Prostate gland (tissue), 2 donors: ENCODE results near the gene NTMT1. TPM values are rescaled to one million over a fixed set of nuclear protein-coding genes. Genes with fewer than 3 reads are reported as not detected.

ENCODE experiments used
- DNase-seq: peaks from one replicate; pipeline ENCODE4 v3.0.0-alpha.2; 2019; ENCODE audit warnings: low spot score
- H3K27ac ChIP-seq, 2 donors: fragments of 200-600 bp; sonication (generic); 2 replicates each; pipeline ENCODE4 v1.5.1; 2017 to 2019
- H3K27me3 ChIP-seq: fragments of 200-600 bp; sonication (generic); replicated peaks from 2 replicates; pipeline ENCODE4 v1.5.1; 2019; ENCODE audit not compliant: insufficient read depth
- H3K36me3 ChIP-seq, 2 donors: fragments of 200-600 bp; sonication (generic); 1 replicate in 1 of 2; 2 replicates in 1 of 2; pipeline versions ENCODE4 v1.5.1 to v1.8.1; 2017 to 2019
- H3K4me1 ChIP-seq: fragments of 200-600 bp; sonication (generic); replicated peaks from 2 replicates; pipeline ENCODE4 v1.5.1; 2019
- H3K4me3 ChIP-seq, 2 donors: fragments of 200-600 bp; sonication (generic); 2 replicates each; pipeline ENCODE4 v1.5.1; 2017 to 2019
- H3K9me3 ChIP-seq: fragments of 200-600 bp; sonication (generic); 2 replicates; pipeline ENCODE4 v1.5.1; 2017
- CTCF ChIP-seq, 4 experiments: fragments of 200-600 bp in 2 of 4; fragments of 450-650 bp in 2 of 4; sonication (generic) in 2 of 4; IDR thresholded peaks; 1 replicate in 3 of 4; 2 replicates in 1 of 4; pipeline ENCODE4 v1.5.1; 2016 to 2019; ENCODE audit warnings: antibody characterized with exemption in 4 of 4, mild to moderate bottlenecking in 2 of 4, moderate library complexity in 2 of 4
- POLR2A ChIP-seq: fragments of 450-650 bp; IDR thresholded peaks from one replicate; pipeline ENCODE4 v1.6.1; 2016; ENCODE audit warnings: antibody characterized with exemption, mild to moderate bottlenecking
- POLR2AphosphoS5 ChIP-seq: sonication (generic); formaldehyde crosslinking; IDR thresholded peaks from one replicate; pipeline ENCODE4 v1.6.1; 2017; ENCODE audit warnings: antibody characterized with exemption
- whole genome bisulfite sequencing: methylation state at CpG from one replicate; pipeline ENCODE4 v1.1.5; 2018; 5-methylcytosine and 5-hydroxymethylcytosine counted together
- intact Hi-C: fragments of 100-400 bp; cut with DNase I; formaldehyde crosslinking; loops from one replicate; pipeline ENCODE4 v1.14.2; 2022
- total RNA-seq, 2 donors: library from RNA; depleted of rRNA; stranded (reverse); fragments of >200 nt; gene quantifications; one replicate each; pipeline ENCODE4 v1.1.0, GENCODE V29; 2016

NTMT1 gene
- total RNA-seq, 2 donors from 2014 or later = 25.4 to 53.7 TPM

GRCh38 chr9:129669946-129670345 is 44.0 kb downstream of the NTMT1 start:
- 83% methylated on average over 13 of the region's 13 CpGs for WGBS
- intact Hi-C loops = no loop called here
- Histone ChIP-seq H3K4me3 (no peak overlapping the region), H3K4me1 (no peaks in the 10 kb centered on the region), H3K27ac (no peak overlapping the region), H3K9me3 (no peaks in the 10 kb centered on the region), H3K27me3 (no peaks in the 10 kb centered on the region), H3K36me3 (no peaks in the 10 kb centered on the region)
- no peak for TF ChIP-seq POLR2A
- no peak for DNase-seq

- no peak for TF ChIP-seq POLR2A
- TF ChIP-seq CTCF (IDR thresholded peaks at IDR 0.05) = no peak
- TF ChIP-seq POLR2AphosphoS5 = no peak
- H3K36me3 ChIP-seq = no peaks in the 10 kb centered on the region
- no peak overlapping the region for H3K4me3 ChIP-seq
- intact Hi-C loops = no loop called here
- H3K4me1 ChIP-seq = no peaks in the 10 kb centered on the region
- no peak for DNase-seq
- H3K9me3 ChIP-seq = no peaks in the 10 kb centered on the region
- 90% methylated on average over 9 of the region's 9 CpGs for WGBS
- H3K27ac ChIP-seq = no peak overlapping the region
- H3K27me3 ChIP-seq = peaks cover 4% of the 10 kb centered on the region
These were observed 45.1 kb downstream of the NTMT1 start for GRCh38 chr9:129671065-129671464.

DNA sequence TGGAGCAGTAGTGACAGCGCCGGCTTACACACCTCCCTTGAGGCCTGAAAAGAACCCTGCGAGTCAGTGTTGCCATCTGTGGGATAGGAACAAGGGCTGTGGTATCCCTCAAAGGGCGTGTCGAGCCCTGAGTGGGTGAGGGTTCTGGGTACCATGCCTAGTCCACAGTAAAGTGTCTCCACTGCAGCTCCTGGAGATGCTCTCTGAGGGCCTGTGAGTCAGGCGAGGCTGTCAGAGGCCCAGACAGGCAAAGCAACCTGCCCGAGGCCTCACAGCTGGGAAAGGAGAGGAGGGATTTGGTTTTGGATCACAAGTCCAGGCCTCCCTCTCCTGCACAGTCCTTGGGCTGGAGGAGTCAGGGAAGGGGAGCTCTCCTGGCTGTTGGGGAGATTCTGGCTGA is 45.6 kb downstream of the NTMT1 start:
- intact Hi-C loops = no loop called here
- DNase-seq = no peak
- no peak overlapping the region for H3K4me3 ChIP-seq
- no peaks in the 10 kb centered on the region for H3K36me3 ChIP-seq
- peaks cover 4% of the 10 kb centered on the region for H3K27me3 ChIP-seq
- no peaks in the 10 kb centered on the region for H3K4me1 ChIP-seq
- TF ChIP-seq POLR2A (no peak), POLR2AphosphoS5 (no peak), CTCF (IDR thresholded peaks at IDR 0.05) (no peak)
- 82% methylated on average over 7 of the region's 7 CpGs for WGBS
- no peaks in the 10 kb centered on the region for H3K9me3 ChIP-seq
- H3K27ac ChIP-seq = no peak overlapping the region

- H3K4me1 ChIP-seq = no peaks in the 10 kb centered on the region
- H3K27ac ChIP-seq = no peak overlapping the region
- H3K27me3 ChIP-seq = peaks cover 4% of the 10 kb centered on the region
These were observed 46.7 kb downstream of the NTMT1 start for GRCh38 chr9:129672702-129673101.

GRCh38 chr9:129673602-129674001 is 47.6 kb downstream of the NTMT1 start:
- H3K4me3 ChIP-seq = no peak overlapping the region
- WGBS = 61% methylated on average over 12 of the region's 12 CpGs
- intact Hi-C loops = no loop called here
- H3K9me3 ChIP-seq = no peaks in the 10 kb centered on the region
- H3K4me1 ChIP-seq = no peaks in the 10 kb centered on the region
- H3K36me3 ChIP-seq = no peaks in the 10 kb centered on the region
- TF ChIP-seq POLR2AphosphoS5 (no peak), POLR2A (no peak), CTCF (IDR thresholded peaks at IDR 0.05) (no peak)
- DNase-seq = no peak
- no peak overlapping the region for H3K27ac ChIP-seq
- peaks cover 4% of the 10 kb centered on the region for H3K27me3 ChIP-seq

More at GRCh38 chr9:129672702-129673101, 46.7 kb downstream of the NTMT1 start:
- no peak for TF ChIP-seq CTCF (IDR thresholded peaks at IDR 0.05)
- no peaks in the 10 kb centered on the region for H3K9me3 ChIP-seq
- intact Hi-C loops = no loop called here
- no peak overlapping the region for H3K4me3 ChIP-seq
- 74% methylated on average over 8 of the region's 8 CpGs for WGBS
- no peaks in the 10 kb centered on the region for H3K36me3 ChIP-seq
- DNase-seq = no peak

GRCh38 chr9:129674229-129674628 is 48.3 kb downstream of the NTMT1 start:
- Histone ChIP-seq H3K27ac (no peak overlapping the region), H3K9me3 (no peaks in the 10 kb centered on the region), H3K4me1 (no peaks in the 10 kb centered on the region), H3K36me3 (no peaks in the 10 kb centered on the region), H3K4me3 (no peak overlapping the region), H3K27me3 (peaks cover 4% of the 10 kb centered on the region)
- TF ChIP-seq POLR2A (no peak), POLR2AphosphoS5 (no peak), CTCF (IDR thresholded peaks at IDR 0.05) (no peak)
- DNase-seq = no peak
- WGBS = 74% methylated on average over 7 of the region's 7 CpGs
- intact Hi-C loops = no loop called here
